Measurements from ENCODE around the gene WNT4. TPM values are rescaled to one million over a fixed set of nuclear protein-coding genes. Genes with fewer than 3 reads are reported as not detected.
"Not testable (repeated sequence)": the region's sequence is repeated elsewhere in the genome, so short reads cannot be mapped to it uniquely, and the experiment has no call there.

WNT4 gene
- total RNA-seq, 3 donors from 2014 or later: not detected

- no peak for ATAC-seq
- H3K4me1 Mint-ChIP-seq (ENCODE audit: low read depth): peaks cover 79% of the 10 kb centered on the region
- H3K27me3 Mint-ChIP-seq (ENCODE audit: low read depth): no peaks in the 10 kb centered on the region
- H3K36me3 Mint-ChIP-seq (ENCODE audit: insufficient read depth): peaks cover 39% of the 10 kb centered on the region
- H3K9me3 Mint-ChIP-seq: no peaks in the 10 kb centered on the region
- H3K4me3 Mint-ChIP-seq: no peak overlapping the region
- no peak for DNase-seq
These were observed 40.2 kb downstream of the WNT4 start for GRCh38 chr1:22102746-22103145.

- DNase-seq (no peak), ATAC-seq (no peak)
- Mint-ChIP-seq H3K9me3 (no peaks in the 10 kb centered on the region), H3K4me3 (no peak overlapping the region), H3K4me1 (ENCODE audit: low read depth) (peaks cover 80% of the 10 kb centered on the region), H3K36me3 (ENCODE audit: insufficient read depth) (peaks cover 43% of the 10 kb centered on the region), H3K27me3 (ENCODE audit: low read depth) (no peaks in the 10 kb centered on the region)
These were observed 40.9 kb downstream of the WNT4 start for GRCh38 chr1:22101995-22102394.

- Mint-ChIP-seq H3K4me3 (no peak overlapping the region), H3K27me3 (ENCODE audit: low read depth) (no peaks in the 10 kb centered on the region), H3K4me1 (ENCODE audit: low read depth) (peaks cover 77% of the 10 kb centered on the region), H3K36me3 (ENCODE audit: insufficient read depth) (peaks cover 43% of the 10 kb centered on the region), H3K9me3 (no peaks in the 10 kb centered on the region)
- ATAC-seq (no peak), DNase-seq (no peak)
These were observed 41.7 kb downstream of the WNT4 start for GRCh38 chr1:22101199-22101598.

GRCh38 chr1:22100168-22100567 lies 42.7 kb downstream of the WNT4 start:
- peaks cover 39% of the 10 kb centered on the region for H3K36me3 Mint-ChIP-seq (ENCODE audit: insufficient read depth)
- H3K27me3 Mint-ChIP-seq (ENCODE audit: low read depth): no peaks in the 10 kb centered on the region
- H3K9me3 Mint-ChIP-seq: no peaks in the 10 kb centered on the region
- DNase-seq (no peak), ATAC-seq (no peak)
- H3K4me3 Mint-ChIP-seq: no peak overlapping the region
- H3K4me1 Mint-ChIP-seq (ENCODE audit: low read depth): peaks cover 69% of the 10 kb centered on the region

GRCh38 chr1:22098752-22099151 lies 44.1 kb downstream of the WNT4 start:
- Mint-ChIP-seq H3K27me3 (ENCODE audit: low read depth) (no peaks in the 10 kb centered on the region), H3K36me3 (ENCODE audit: insufficient read depth) (peaks cover 39% of the 10 kb centered on the region), H3K4me3 (no peak overlapping the region), H3K4me1 (ENCODE audit: low read depth) (peaks cover 60% of the 10 kb centered on the region), H3K9me3 (no peaks in the 10 kb centered on the region)
- ATAC-seq (no peak), DNase-seq (no peak)

GRCh38 chr1:22096463-22096862 lies 46.4 kb downstream of the WNT4 start:
- peaks cover 61% of the 10 kb centered on the region for H3K4me1 Mint-ChIP-seq (ENCODE audit: low read depth)
- H3K27me3 Mint-ChIP-seq (ENCODE audit: low read depth): no peaks in the 10 kb centered on the region
- DNase-seq (no peak), ATAC-seq (no peak)
- H3K9me3 Mint-ChIP-seq: no peaks in the 10 kb centered on the region
- peaks cover 40% of the 10 kb centered on the region for H3K36me3 Mint-ChIP-seq (ENCODE audit: insufficient read depth)
- no peak overlapping the region for H3K4me3 Mint-ChIP-seq

GRCh38 chr1:22096036-22096435 lies 46.9 kb downstream of the WNT4 start:
- Mint-ChIP-seq H3K36me3 (ENCODE audit: insufficient read depth) (peaks cover 42% of the 10 kb centered on the region), H3K4me1 (ENCODE audit: low read depth) (peaks cover 62% of the 10 kb centered on the region), H3K9me3 (no peaks in the 10 kb centered on the region), H3K27me3 (ENCODE audit: low read depth) (no peaks in the 10 kb centered on the region), H3K4me3 (no peak overlapping the region)
- ATAC-seq (no peak), DNase-seq (no peak)

GRCh38 chr1:22093513-22093912 lies 49.4 kb downstream of the WNT4 start:
- Mint-ChIP-seq H3K4me1 (ENCODE audit: low read depth) (peaks cover 63% of the 10 kb centered on the region), H3K9me3 (no peaks in the 10 kb centered on the region), H3K27me3 (ENCODE audit: low read depth) (no peaks in the 10 kb centered on the region), H3K4me3 (no peak overlapping the region), H3K36me3 (ENCODE audit: insufficient read depth) (peaks cover 43% of the 10 kb centered on the region)
- ATAC-seq (no peak), DNase-seq (no peak)

- H3K9me3 Mint-ChIP-seq; H3K27me3 Mint-ChIP-seq (ENCODE audit: low read depth): not testable (repeated sequence)
- DNase-seq (peak; percentile 48), ATAC-seq (peak; percentile 91 to 92)
- Mint-ChIP-seq H3K4me1 (ENCODE audit: low read depth) (peaks cover 72% of the 10 kb centered on the region), H3K36me3 (ENCODE audit: insufficient read depth) (peaks cover 45% of the 10 kb centered on the region), H3K4me3 (peak overlapping the region; percentile 29)
These were observed 50.7 kb downstream of the WNT4 start for GRCh38 chr1:22092026-22092768.

GRCh38 chr1:22090867-22091266 lies 52.0 kb downstream of the WNT4 start:
- H3K27me3 Mint-ChIP-seq (ENCODE audit: low read depth): no peaks in the 10 kb centered on the region
- H3K4me3 Mint-ChIP-seq: peak overlapping the region; percentile 8
- ATAC-seq: no peak
- no peak for DNase-seq
- H3K4me1 Mint-ChIP-seq (ENCODE audit: low read depth): peaks cover 80% of the 10 kb centered on the region
- H3K9me3 Mint-ChIP-seq: no peaks in the 10 kb centered on the region
- peaks cover 48% of the 10 kb centered on the region for H3K36me3 Mint-ChIP-seq (ENCODE audit: insufficient read depth)

- Mint-ChIP-seq H3K4me1 (ENCODE audit: low read depth) (peaks cover 88% of the 10 kb centered on the region), H3K9me3 (no peaks in the 10 kb centered on the region), H3K36me3 (ENCODE audit: insufficient read depth) (peaks cover 49% of the 10 kb centered on the region), H3K27me3 (ENCODE audit: low read depth) (no peaks in the 10 kb centered on the region), H3K4me3 (peak overlapping the region; percentile 71)
- DNase-seq: no peak
- no peak for ATAC-seq
These were observed 53.1 kb downstream of the WNT4 start for GRCh38 chr1:22089787-22090186.

GRCh38 chr1:22089134-22089571 lies 53.7 kb downstream of the WNT4 start:
- peak overlapping the region; percentile 22 for H3K4me3 Mint-ChIP-seq
- no peaks in the 10 kb centered on the region for H3K27me3 Mint-ChIP-seq (ENCODE audit: low read depth)
- peaks cover 93% of the 10 kb centered on the region for H3K4me1 Mint-ChIP-seq (ENCODE audit: low read depth)
- DNase-seq (no peak), ATAC-seq (peak; percentile 58 to 62)
- peaks cover 51% of the 10 kb centered on the region for H3K36me3 Mint-ChIP-seq (ENCODE audit: insufficient read depth)
- H3K9me3 Mint-ChIP-seq: no peaks in the 10 kb centered on the region

- peaks cover 51% of the 10 kb centered on the region for H3K36me3 Mint-ChIP-seq (ENCODE audit: insufficient read depth)
- H3K9me3 Mint-ChIP-seq: no peaks in the 10 kb centered on the region
- peaks cover 94% of the 10 kb centered on the region for H3K4me1 Mint-ChIP-seq (ENCODE audit: low read depth)
- ATAC-seq (no peak), DNase-seq (no peak)
- no peaks in the 10 kb centered on the region for H3K27me3 Mint-ChIP-seq (ENCODE audit: low read depth)
- H3K4me3 Mint-ChIP-seq: peak overlapping the region; percentile 22
These were observed 54.6 kb downstream of the WNT4 start for GRCh38 chr1:22088331-22088730.

GRCh38 chr1:22080191-22080590 lies 62.7 kb downstream of the WNT4 start:
- Mint-ChIP-seq H3K9me3 (no peaks in the 10 kb centered on the region), H3K27me3 (ENCODE audit: low read depth) (no peaks in the 10 kb centered on the region), H3K4me3 (no peak overlapping the region)

GRCh38 chr1:22078133-22078532 lies 64.8 kb downstream of the WNT4 start:
- ATAC-seq (no peak), DNase-seq (no peak)
- peaks cover 88% of the 10 kb centered on the region for H3K4me1 Mint-ChIP-seq (ENCODE audit: low read depth)
- no peaks in the 10 kb centered on the region for H3K9me3 Mint-ChIP-seq
- no peak overlapping the region for H3K4me3 Mint-ChIP-seq
- H3K36me3 Mint-ChIP-seq (ENCODE audit: insufficient read depth): peaks cover 33% of the 10 kb centered on the region
- H3K27me3 Mint-ChIP-seq (ENCODE audit: low read depth): no peaks in the 10 kb centered on the region

More at GRCh38 chr1:22080191-22080590, 62.7 kb downstream of the WNT4 start:
- Mint-ChIP-seq H3K36me3 (ENCODE audit: insufficient read depth) (peaks cover 41% of the 10 kb centered on the region), H3K4me1 (ENCODE audit: low read depth) (peaks cover 86% of the 10 kb centered on the region)
- ATAC-seq (no peak), DNase-seq (no peak)

All from activated T-cell treated with anti-CD3 and anti-CD28 coated beads, Interleukin-2, amount 50 U/mL, for 4 hours (primary cell).